ENCODE results near the gene MAIP1. TPM values are rescaled to one million over a fixed set of nuclear protein-coding genes. Genes with fewer than 3 reads are reported as not detected.

The MAIP1 gene
- total RNA-seq, 6 donors from 2014 or later = 2.1 to 25.1 (median 13.4) TPM

- no peak for DNase-seq
- no peaks in the 10 kb centered on the region for H3K9me3 ChIP-seq
- H3K27me3 ChIP-seq = no peaks in the 10 kb centered on the region
- no peak overlapping the region for H3K4me3 ChIP-seq
- H3K27ac ChIP-seq = no peak overlapping the region
- WGBS, 2 donors = 91 to 93% methylated on average over 4 of the region's 4 CpGs
- no peak for TF ChIP-seq POLR2A (IDR thresholded peaks at IDR 0.05)
- no peak for TF ChIP-seq POLR2AphosphoS5 (IDR thresholded peaks at IDR 0.05)
- no peak for TF ChIP-seq CTCF (IDR thresholded peaks at IDR 0.05)
- no peak for TF ChIP-seq EP300 (IDR thresholded peaks at IDR 0.05)
- no peaks in the 10 kb centered on the region for H3K4me1 ChIP-seq
- no peak for ATAC-seq (ENCODE audit: low FRiP score in 2 of 2)
- no peaks in the 10 kb centered on the region for H3K36me3 ChIP-seq
Measured at GRCh38 chr2:199999166-199999565, 43.8 kb downstream of the MAIP1 start.

- DNase-seq (no peak), ATAC-seq (ENCODE audit: low FRiP score in 2 of 2) (no peak)
- WGBS, 2 donors = 44 to 68% methylated on average over 2 of the region's 2 CpGs
- no peaks in the 10 kb centered on the region for H3K4me1 ChIP-seq
- H3K27me3 ChIP-seq = no peaks in the 10 kb centered on the region
- H3K9me3 ChIP-seq = no peaks in the 10 kb centered on the region
- no peak overlapping the region for H3K4me3 ChIP-seq
- TF ChIP-seq CTCF (IDR thresholded peaks at IDR 0.05) (no peak), POLR2AphosphoS5 (IDR thresholded peaks at IDR 0.05) (no peak), EP300 (IDR thresholded peaks at IDR 0.05) (no peak), POLR2A (IDR thresholded peaks at IDR 0.05) (no peak)
- H3K36me3 ChIP-seq = no peaks in the 10 kb centered on the region
- H3K27ac ChIP-seq = no peak overlapping the region
Measured at GRCh38 chr2:200000444-200001163, 45.2 kb downstream of the MAIP1 start.

- H3K4me1 ChIP-seq = no peaks in the 10 kb centered on the region
- H3K36me3 ChIP-seq = no peaks in the 10 kb centered on the region
- H3K27ac ChIP-seq = no peak overlapping the region
- DNase-seq = no peak
- no peak overlapping the region for H3K4me3 ChIP-seq
- ATAC-seq (ENCODE audit: low FRiP score in 2 of 2) = no peak
- no peaks in the 10 kb centered on the region for H3K9me3 ChIP-seq
- no peaks in the 10 kb centered on the region for H3K27me3 ChIP-seq
- 76% methylated on average over 1 of the region's 1 CpG for WGBS, 2 donors
- TF ChIP-seq EP300 (IDR thresholded peaks at IDR 0.05) = no peak
- no peak for TF ChIP-seq CTCF (IDR thresholded peaks at IDR 0.05)
- TF ChIP-seq POLR2AphosphoS5 (IDR thresholded peaks at IDR 0.05) = no peak
- TF ChIP-seq POLR2A (IDR thresholded peaks at IDR 0.05) = no peak
Measured at GRCh38 chr2:200003444-200003843, 48.1 kb downstream of the MAIP1 start.

GRCh38 chr2:200005675-200006074 is 50.3 kb downstream of the MAIP1 start:
- H3K27ac ChIP-seq = no peak overlapping the region
- H3K9me3 ChIP-seq = no peaks in the 10 kb centered on the region
- no peak for TF ChIP-seq POLR2A (IDR thresholded peaks at IDR 0.05)
- no peak for TF ChIP-seq CTCF (IDR thresholded peaks at IDR 0.05)
- no peak for TF ChIP-seq EP300 (IDR thresholded peaks at IDR 0.05)
- no peak overlapping the region for H3K4me3 ChIP-seq
- no peak for ATAC-seq (ENCODE audit: low FRiP score in 2 of 2)
- H3K4me1 ChIP-seq = no peaks in the 10 kb centered on the region
- DNase-seq = no peak
- no peaks in the 10 kb centered on the region for H3K27me3 ChIP-seq
- no peaks in the 10 kb centered on the region for H3K36me3 ChIP-seq

GRCh38 chr2:200007306-200007705 is 51.9 kb downstream of the MAIP1 start:
- no peak for TF ChIP-seq POLR2AphosphoS5 (IDR thresholded peaks at IDR 0.05)
- no peak for TF ChIP-seq EP300 (IDR thresholded peaks at IDR 0.05)
- no peak for TF ChIP-seq POLR2A (IDR thresholded peaks at IDR 0.05)
- TF ChIP-seq CTCF (IDR thresholded peaks at IDR 0.05) = no peak
- no peak for ATAC-seq (ENCODE audit: low FRiP score in 2 of 2)
- Histone ChIP-seq H3K27ac (no peak overlapping the region), H3K27me3 (no peaks in the 10 kb centered on the region), H3K4me1 (no peaks in the 10 kb centered on the region), H3K4me3 (no peak overlapping the region), H3K36me3 (no peaks in the 10 kb centered on the region), H3K9me3 (no peaks in the 10 kb centered on the region)
- DNase-seq = no peak
- 87 to 95% methylated on average over 1 of the region's 1 CpG for WGBS, 2 donors
